Caco-2 (cell line): ENCODE data around the gene C4orf50. TPM values are rescaled to one million over a fixed set of nuclear protein-coding genes. Genes with fewer than 3 reads are reported as not detected.

Experiments used
- BruUV-seq: library from RNA; stranded (reverse); fragments of 400-500 nt; replicated peaks from 2 replicates; lab custom pipeline; 2021; lab: Mats Ljungman, UMichigan
- CTCF ChIA-PET: fragments of 300-600 bp; sonication (Branson Sonifier 250); formaldehyde crosslinking; loops from one replicate; lab custom pipeline; 2022; ENCODE audit warnings: antibody characterized with exemption; lab: Charles Lee
- POLR2A ChIA-PET: fragments of 300-600 bp; sonication (Branson Sonifier 250); formaldehyde crosslinking; loops from one replicate; lab custom pipeline; 2022; ENCODE audit warnings: antibody characterized with exemption; lab: Charles Lee
- DNase-seq, 2 experiments: peaks; one replicate each; pipeline versions ENCODE4 v3.0.0 to v3.0.0-alpha.2; 2020 to 2022
- H3K27me3 ChIP-seq: replicated peaks from 2 replicates; pipeline ENCODE4 v1.6.0; 2011; ENCODE audit warnings: low read length; ENCODE audit not compliant: control insufficient read depth, insufficient read depth
- H3K36me3 ChIP-seq: 2 replicates; pipeline ENCODE4 v1.5.1; 2011; ENCODE audit warnings: low read length; ENCODE audit not compliant: control insufficient read depth, insufficient read depth
- H3K4me1 ChIP-seq: fragments of 250-450 bp; sonication (Bioruptor Pico); 2 replicates; pipeline ENCODE4 v1.5.1; 2020; ENCODE audit warnings: mild to moderate bottlenecking
- H3K4me3 ChIP-seq: 2 replicates; pipeline ENCODE4 v1.5.1; 2011; ENCODE audit warnings: low read depth, mild to moderate bottlenecking, control low read depth, low read length
- H3K9me3 ChIP-seq: fragments of 250-450 bp; sonication (Bioruptor Pico); 2 replicates; pipeline ENCODE4 v1.5.1; 2020; ENCODE audit warnings: mild to moderate bottlenecking, moderate library complexity
- H3K27ac Mint-ChIP-seq: one replicate; pipeline ENCODE4 v1.8.0; 2022; ENCODE audit warnings: mixed read lengths; ENCODE audit not compliant: unreplicated experiment
- H3K27me3 Mint-ChIP-seq: one replicate; pipeline ENCODE4 v1.8.0; 2022; ENCODE audit warnings: mixed read lengths; ENCODE audit not compliant: insufficient read depth, unreplicated experiment
- H3K36me3 Mint-ChIP-seq: one replicate; pipeline ENCODE4 v1.8.0; 2022; ENCODE audit warnings: mild to moderate bottlenecking, mixed read lengths; ENCODE audit not compliant: insufficient read depth, unreplicated experiment
- H3K4me1 Mint-ChIP-seq: one replicate; pipeline ENCODE4 v1.8.0; 2022; ENCODE audit warnings: low read depth, mixed read lengths; ENCODE audit not compliant: unreplicated experiment
- H3K4me3 Mint-ChIP-seq: one replicate; pipeline ENCODE4 v1.8.0; 2022; ENCODE audit warnings: mild to moderate bottlenecking, moderate library complexity, mixed read lengths; ENCODE audit not compliant: unreplicated experiment
- H3K9me3 Mint-ChIP-seq: one replicate; pipeline ENCODE4 v1.8.0; 2022; ENCODE audit warnings: mixed read lengths; ENCODE audit not compliant: unreplicated experiment
- intact Hi-C: fragments of 100-400 bp; cut with micrococcal nuclease; formaldehyde crosslinking; loops from one replicate; pipeline ENCODE4 v1.10.0; 2022; ENCODE audit not compliant: unreplicated experiment
- total RNA-seq: library from RNA; stranded (reverse); gene quantifications from 2 replicates; pipeline ENCODE4 v1.2.3, GENCODE V29; 2022
- TF ChIP-seq, protein P1 (sequence below), 2 experiments: fragments of 200-600 bp in 1 of 2; IDR thresholded peaks; 1 replicate in 1 of 2; 2 replicates in 1 of 2; pipeline versions ENCODE4 v1.5.1 to v1.8.0; 2011 to 2022; ENCODE audit warnings: antibody characterized with exemption in 1 of 2, control low read depth in 1 of 2, inconsistent platforms in 1 of 2, low read depth in 1 of 2, low read length in 1 of 2, mild to moderate bottlenecking in 1 of 2, moderate library complexity in 1 of 2; ENCODE audit not compliant: insufficient read depth in 1 of 2, severe bottlenecking in 1 of 2, unreplicated experiment in 1 of 2

Gene C4orf50
- total RNA-seq, 1 experiment from 2014 or later: not detected

DNA sequence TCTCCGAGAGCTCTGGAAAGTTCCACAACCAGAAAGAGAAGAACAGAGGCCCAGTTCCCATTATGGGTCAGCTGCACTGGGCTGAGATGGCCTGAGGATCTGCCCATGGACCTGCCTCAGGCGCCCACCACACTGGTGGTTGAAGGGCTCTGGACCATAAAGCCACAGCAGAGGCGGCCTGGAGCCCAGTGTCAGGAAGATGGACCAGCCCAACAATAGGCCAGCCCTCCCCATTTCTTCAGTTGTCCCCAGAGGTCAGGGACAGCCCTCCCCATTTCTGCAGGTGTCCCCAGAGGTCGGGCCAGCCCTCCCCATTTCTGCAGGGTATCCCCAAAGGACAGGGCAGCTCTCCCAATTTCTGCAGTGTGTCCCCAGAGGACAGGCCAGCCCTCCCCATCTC, 37.2 kb upstream of the C4orf50 start:
- Mint-ChIP-seq H3K27me3 (peaks cover 9% of the 10 kb centered on the region), H3K27ac (no peak overlapping the region), H3K9me3 (peaks cover 6% of the 10 kb centered on the region), H3K36me3 (no peaks in the 10 kb centered on the region), H3K4me1 (no peaks in the 10 kb centered on the region), H3K4me3 (no peak overlapping the region)
- intact Hi-C loops: no loop called here
- peaks cover 14% of the 10 kb centered on the region for H3K9me3 ChIP-seq
- no peaks in the 10 kb centered on the region for H3K4me1 ChIP-seq
- BruUV-seq: no TSS peak
- CTCF ChIA-PET: no interaction called here
- no peak for DNase-seq
- no peak overlapping the region for H3K4me3 ChIP-seq
- no peaks in the 10 kb centered on the region for H3K27me3 ChIP-seq
- TF ChIP-seq, protein P1, sequence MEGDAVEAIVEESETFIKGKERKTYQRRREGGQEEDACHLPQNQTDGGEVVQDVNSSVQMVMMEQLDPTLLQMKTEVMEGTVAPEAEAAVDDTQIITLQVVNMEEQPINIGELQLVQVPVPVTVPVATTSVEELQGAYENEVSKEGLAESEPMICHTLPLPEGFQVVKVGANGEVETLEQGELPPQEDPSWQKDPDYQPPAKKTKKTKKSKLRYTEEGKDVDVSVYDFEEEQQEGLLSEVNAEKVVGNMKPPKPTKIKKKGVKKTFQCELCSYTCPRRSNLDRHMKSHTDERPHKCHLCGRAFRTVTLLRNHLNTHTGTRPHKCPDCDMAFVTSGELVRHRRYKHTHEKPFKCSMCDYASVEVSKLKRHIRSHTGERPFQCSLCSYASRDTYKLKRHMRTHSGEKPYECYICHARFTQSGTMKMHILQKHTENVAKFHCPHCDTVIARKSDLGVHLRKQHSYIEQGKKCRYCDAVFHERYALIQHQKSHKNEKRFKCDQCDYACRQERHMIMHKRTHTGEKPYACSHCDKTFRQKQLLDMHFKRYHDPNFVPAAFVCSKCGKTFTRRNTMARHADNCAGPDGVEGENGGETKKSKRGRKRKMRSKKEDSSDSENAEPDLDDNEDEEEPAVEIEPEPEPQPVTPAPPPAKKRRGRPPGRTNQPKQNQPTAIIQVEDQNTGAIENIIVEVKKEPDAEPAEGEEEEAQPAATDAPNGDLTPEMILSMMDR (IDR thresholded peaks at IDR 0.05; ENCODE audit: insufficient read depth in 1 of 2, low read depth in 1 of 2, low read length in 1 of 2, severe bottlenecking in 1 of 2, unreplicated experiment in 1 of 2): no peak
- POLR2A ChIA-PET: no interaction called here
- H3K36me3 ChIP-seq: no peaks in the 10 kb centered on the region

DNA sequence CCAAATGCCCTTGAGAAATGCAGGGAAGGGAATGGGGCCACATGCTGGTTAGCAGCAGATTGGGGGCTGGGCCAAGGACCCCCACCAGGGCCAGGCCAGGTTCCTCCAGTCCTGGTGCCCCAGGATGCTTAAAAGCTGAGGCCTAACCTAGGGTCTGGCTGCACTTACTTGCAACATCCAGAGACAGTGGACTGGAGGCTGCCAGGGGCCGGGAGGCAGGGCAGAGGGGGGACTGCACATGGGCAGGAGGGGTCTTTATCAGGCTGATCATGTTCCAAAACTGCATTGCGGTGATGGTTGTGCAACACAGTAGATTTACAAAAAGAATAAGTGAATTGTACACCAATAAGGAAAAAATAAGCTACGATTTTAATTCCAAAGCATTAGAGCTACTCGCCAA, 36.8 kb upstream of the C4orf50 start:
- no peak for DNase-seq
- Mint-ChIP-seq H3K27ac (no peak overlapping the region), H3K4me3 (no peak overlapping the region), H3K36me3 (no peaks in the 10 kb centered on the region), H3K27me3 (peaks cover 9% of the 10 kb centered on the region), H3K9me3 (peaks cover 6% of the 10 kb centered on the region), H3K4me1 (no peaks in the 10 kb centered on the region)
- Histone ChIP-seq H3K4me1 (no peaks in the 10 kb centered on the region), H3K4me3 (no peak overlapping the region), H3K9me3 (peaks cover 14% of the 10 kb centered on the region), H3K36me3 (no peaks in the 10 kb centered on the region), H3K27me3 (no peaks in the 10 kb centered on the region)
- POLR2A ChIA-PET: no interaction called here
- intact Hi-C loops: no loop called here
- BruUV-seq: no TSS peak
- CTCF ChIA-PET: no interaction called here
- TF ChIP-seq, protein P1 (IDR thresholded peaks at IDR 0.05; ENCODE audit: insufficient read depth in 1 of 2, low read depth in 1 of 2, low read length in 1 of 2, severe bottlenecking in 1 of 2, unreplicated experiment in 1 of 2): no peak

DNA sequence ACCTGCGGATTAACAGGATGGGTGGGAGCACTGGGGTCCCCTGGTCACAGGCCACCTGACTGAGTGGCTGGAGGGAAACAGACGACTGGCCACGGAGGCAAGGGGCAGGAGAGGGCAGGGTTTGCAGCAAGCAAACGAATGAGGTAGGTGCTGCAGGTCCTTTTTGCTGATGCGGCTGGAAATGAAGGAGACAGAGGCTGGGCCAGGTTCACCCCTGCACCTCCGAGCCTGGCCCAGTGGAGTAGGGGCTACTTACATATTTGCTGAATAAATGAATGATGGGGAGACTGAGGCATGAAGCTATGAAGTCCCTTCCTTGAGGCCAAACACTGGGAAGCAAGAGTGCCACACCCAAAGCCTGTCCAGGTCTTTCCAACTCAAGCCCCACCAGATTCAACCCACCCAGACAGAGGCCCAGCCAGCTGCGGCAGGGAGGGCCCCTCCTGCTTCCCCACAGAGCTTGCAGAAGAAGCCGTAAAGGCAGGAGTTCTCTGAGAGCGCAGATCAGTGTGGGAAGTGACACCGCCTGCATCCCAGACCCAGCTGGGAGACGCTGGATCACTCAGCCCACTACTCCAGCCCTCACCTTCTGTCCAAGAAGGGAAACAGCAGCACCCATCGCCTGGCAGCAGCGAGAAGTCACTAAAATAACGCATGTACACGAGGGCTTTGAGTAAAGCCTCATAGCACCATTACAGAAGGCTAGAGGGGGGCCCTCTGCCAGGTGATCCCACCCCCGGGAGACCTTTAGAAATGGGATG, 36.1 kb upstream of the C4orf50 start:
- H3K27me3 Mint-ChIP-seq: peaks cover 14% of the 10 kb centered on the region
- H3K9me3 Mint-ChIP-seq: peaks cover 6% of the 10 kb centered on the region
- Histone ChIP-seq H3K27me3 (no peaks in the 10 kb centered on the region), H3K4me3 (no peak overlapping the region), H3K4me1 (no peaks in the 10 kb centered on the region), H3K9me3 (peaks cover 13% of the 10 kb centered on the region), H3K36me3 (no peaks in the 10 kb centered on the region)
- intact Hi-C loops: no loop called here
- H3K27ac Mint-ChIP-seq: no peak overlapping the region
- H3K4me3 Mint-ChIP-seq: no peak overlapping the region
- TF ChIP-seq, protein P1 (IDR thresholded peaks at IDR 0.05; ENCODE audit: insufficient read depth in 1 of 2, low read depth in 1 of 2, low read length in 1 of 2, severe bottlenecking in 1 of 2, unreplicated experiment in 1 of 2): no peak
- no peak for DNase-seq
- CTCF ChIA-PET: no interaction called here
- no peaks in the 10 kb centered on the region for H3K4me1 Mint-ChIP-seq
- no TSS peak for BruUV-seq
- H3K36me3 Mint-ChIP-seq: no peaks in the 10 kb centered on the region
- POLR2A ChIA-PET: no interaction called here
